ENCODE results near the gene FAM24A. TPM values are rescaled to one million over a fixed set of nuclear protein-coding genes. Genes with fewer than 3 reads are reported as not detected.
A peak's percentile ranks its signal among the peaks of the same experiment; 100 is the strongest.

The FAM24A gene
- polyA plus RNA-seq, 2 of the 4 experiments (the other 2 are of a cell fraction) = not detected

GRCh38 chr10:122939133-122939855 is 28.9 kb downstream of the FAM24A start:
- POLR2A ChIA-PET = no interaction called here
- no peak overlapping the region for H3K4me3 ChIP-seq

GRCh38 chr10:122939856-122940543 is 29.6 kb downstream of the FAM24A start:
- no peaks in the 10 kb centered on the region for H3K4me1 ChIP-seq
- H3K4me2 ChIP-seq = no peak overlapping the region
- WGBS (ENCODE audit: missing lambda C conversion rate) = 95% methylated on average over 1 of the region's 1 CpG
- no peak overlapping the region for H3K4me3 ChIP-seq
- DNase-seq (ENCODE audit: low read depth in 1 of 2, low spot score in 1 of 2) (no peak), ATAC-seq (no peak), FAIRE-seq (no peak)
- H3K27ac ChIP-seq = no peak overlapping the region
- ChIA-PET POLR2A (no interaction called here), CTCF (interaction anchor here (1.4 kb wide), 1 partner anchor 14 kb away, joined by 3 read pairs; the partner anchor contains the start of gene C10orf88)
- TF ChIP-seq CTCF (IDR thresholded peaks at IDR 0.05) = no peak
- no peak for TF ChIP-seq CHD2 (IDR thresholded peaks at IDR 0.05; ENCODE audit: low read length, partially characterized antibody)
- no peak for TF ChIP-seq BCL3 (IDR thresholded peaks at IDR 0.05)
- TF ChIP-seq ZSCAN20 (CRISPR knock-in tag; IDR thresholded peaks at IDR 0.05) = no peak
- no peak for TF ChIP-seq HOXB5 (CRISPR knock-in tag; IDR thresholded peaks at IDR 0.05)
- TF ChIP-seq ZNF302 (CRISPR knock-in tag; IDR thresholded peaks at IDR 0.05) = no peak
- no peak for TF ChIP-seq REST (IDR thresholded peaks at IDR 0.05)
- TF ChIP-seq MAZ (IDR thresholded peaks at IDR 0.05; ENCODE audit: borderline replicate concordance, low read depth, low read length) = no peak
- TF ChIP-seq ESRRA (IDR thresholded peaks at IDR 0.05; ENCODE audit: borderline replicate concordance, low read length) = no peak
- TF ChIP-seq TP53 (CRISPR knock-in tag; IDR thresholded peaks at IDR 0.05) = no peak
- H3K9me3 ChIP-seq = no peaks in the 10 kb centered on the region

More at GRCh38 chr10:122939133-122939855, 28.9 kb downstream of the FAM24A start:
- FAIRE-seq (peak; percentile 79), DNase-seq (ENCODE audit: low read depth in 1 of 2, low spot score in 1 of 2) (no peak), ATAC-seq (no peak)
- Histone ChIP-seq H3K4me1 (no peaks in the 10 kb centered on the region), H3K9me3 (no peaks in the 10 kb centered on the region), H3K27ac (no peak overlapping the region), H3K4me2 (no peak overlapping the region)
- CTCF ChIA-PET = interaction anchor here (1.4 kb wide), 1 partner anchor 15 kb away, joined by 3 read pairs; the partner anchor contains the start of gene C10orf88
- TF ChIP-seq KDM1A (IDR thresholded peaks at IDR 0.05; ENCODE audit: low read depth) = no peak
- TF ChIP-seq EP300 (IDR thresholded peaks at IDR 0.05) = no peak
- TF ChIP-seq ZNF302 (CRISPR knock-in tag; IDR thresholded peaks at IDR 0.05) = no peak
- TF ChIP-seq JUNB (IDR thresholded peaks at IDR 0.05) = no peak
- no peak for TF ChIP-seq ZSCAN20 (CRISPR knock-in tag; IDR thresholded peaks at IDR 0.05)
- TF ChIP-seq EHF (CRISPR knock-in tag; IDR thresholded peaks at IDR 0.05) = no peak
- TF ChIP-seq ELK1 (IDR thresholded peaks at IDR 0.05; ENCODE audit: low read depth, low read length) = no peak
- no peak for TF ChIP-seq HDAC2 (IDR thresholded peaks at IDR 0.05)
- no peak for TF ChIP-seq RNF2 (IDR thresholded peaks at IDR 0.05; ENCODE audit: borderline replicate concordance, low read depth)
- TF ChIP-seq MYC (IDR thresholded peaks at IDR 0.05; ENCODE audit: borderline replicate concordance, low read length) = no peak
- TF ChIP-seq HOXB13 (CRISPR knock-in tag; IDR thresholded peaks at IDR 0.05; ENCODE audit: low read depth) = no peak
- TF ChIP-seq E2F6 (IDR thresholded peaks at IDR 0.05; ENCODE audit: borderline replicate concordance, low read depth) = no peak
- no peak for TF ChIP-seq ATOH8 (CRISPR knock-in tag; IDR thresholded peaks at IDR 0.05; ENCODE audit: low read depth)
- 97% methylated on average over 1 of the region's 1 CpG for WGBS (ENCODE audit: missing lambda C conversion rate)

Data from A549 (cell line).